Stimulated activated CD8-positive, alpha-beta memory T cell treated with anti-CD3 and anti-CD28 coated beads, Interleukin-7, amount 100 ng/mL, for 24 hours (primary cell): ENCODE measurements around the gene ZNF483.
"Not testable (repeated sequence)": the region's sequence is repeated elsewhere in the genome, so short reads cannot be mapped to it uniquely, and the experiment has no call there.

Experiments
- DNase-seq: peaks from one replicate; pipeline ENCODE4 v3.0.0-alpha.2; 2020; ENCODE audit warnings: low read depth

Gene ZNF483

DNA sequence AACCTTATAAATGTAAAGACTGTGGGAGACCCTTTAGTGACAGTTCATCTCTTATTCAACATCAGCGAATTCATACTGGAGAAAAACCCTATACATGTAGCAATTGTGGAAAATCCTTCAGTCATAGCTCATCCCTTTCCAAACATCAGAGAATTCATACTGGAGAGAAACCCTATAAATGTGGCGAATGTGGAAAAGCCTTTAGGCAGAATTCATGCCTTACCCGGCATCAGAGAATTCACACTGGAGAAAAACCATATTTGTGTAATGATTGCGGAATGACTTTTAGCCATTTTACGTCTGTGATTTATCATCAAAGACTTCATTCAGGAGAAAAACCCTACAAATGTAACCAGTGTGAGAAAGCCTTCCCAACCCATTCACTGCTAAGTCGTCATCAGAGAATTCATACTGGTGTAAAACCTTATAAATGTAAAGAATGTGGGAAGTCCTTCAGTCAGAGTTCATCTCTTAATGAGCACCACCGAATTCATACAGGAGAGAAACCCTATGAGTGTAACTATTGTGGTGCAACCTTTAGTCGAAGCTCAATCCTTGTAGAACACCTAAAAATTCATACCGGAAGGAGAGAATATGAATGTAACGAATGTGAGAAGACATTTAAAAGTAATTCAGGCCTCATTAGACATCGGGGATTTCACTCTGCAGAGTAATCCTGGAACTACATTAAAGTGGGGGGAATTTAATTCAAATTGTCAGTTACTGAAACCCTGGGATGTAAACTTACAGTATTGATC is 17.7 kb downstream of the ZNF483 start:
- DNase-seq = no peak

DNA sequence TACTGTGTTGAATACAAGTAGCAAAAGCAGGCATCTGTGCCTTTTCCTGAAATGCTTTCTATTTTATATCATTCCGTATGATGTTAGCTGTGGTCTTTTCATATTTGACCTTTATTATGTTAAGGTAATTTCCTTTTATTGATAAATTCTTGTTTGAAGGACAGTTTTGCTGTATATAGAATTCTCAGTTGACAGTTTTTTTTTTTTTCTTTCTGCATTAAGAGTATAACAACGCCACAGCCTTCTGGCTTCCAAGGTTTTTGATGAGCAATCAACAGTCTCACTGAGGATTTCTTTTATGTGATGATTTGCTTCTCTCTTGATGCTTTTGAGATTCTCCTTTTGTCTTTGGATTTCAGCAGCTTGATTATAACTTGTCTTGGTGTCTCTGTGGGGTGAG is 23.6 kb downstream of the ZNF483 start:
- DNase-seq = no peak

DNA sequence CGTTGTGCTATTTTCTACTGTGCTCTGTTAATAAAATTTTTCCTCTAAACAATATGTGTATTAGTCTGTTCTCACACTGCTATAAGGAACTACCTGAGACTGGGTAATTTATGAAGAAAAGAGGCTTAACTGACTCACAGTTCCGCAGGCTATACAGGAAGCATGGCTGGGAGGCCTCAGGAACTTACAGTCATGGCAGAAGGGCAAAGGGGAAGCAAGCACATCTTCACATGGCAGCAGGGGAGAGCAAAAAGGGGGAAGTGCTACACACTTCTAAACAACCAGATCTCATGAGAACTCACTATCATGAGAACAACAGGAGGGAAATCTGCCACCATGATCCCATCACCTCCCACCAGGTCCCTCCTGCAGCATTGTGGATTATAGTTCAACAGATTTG is 30.4 kb downstream of the ZNF483 start:
- not testable (repeated sequence) for DNase-seq

DNA sequence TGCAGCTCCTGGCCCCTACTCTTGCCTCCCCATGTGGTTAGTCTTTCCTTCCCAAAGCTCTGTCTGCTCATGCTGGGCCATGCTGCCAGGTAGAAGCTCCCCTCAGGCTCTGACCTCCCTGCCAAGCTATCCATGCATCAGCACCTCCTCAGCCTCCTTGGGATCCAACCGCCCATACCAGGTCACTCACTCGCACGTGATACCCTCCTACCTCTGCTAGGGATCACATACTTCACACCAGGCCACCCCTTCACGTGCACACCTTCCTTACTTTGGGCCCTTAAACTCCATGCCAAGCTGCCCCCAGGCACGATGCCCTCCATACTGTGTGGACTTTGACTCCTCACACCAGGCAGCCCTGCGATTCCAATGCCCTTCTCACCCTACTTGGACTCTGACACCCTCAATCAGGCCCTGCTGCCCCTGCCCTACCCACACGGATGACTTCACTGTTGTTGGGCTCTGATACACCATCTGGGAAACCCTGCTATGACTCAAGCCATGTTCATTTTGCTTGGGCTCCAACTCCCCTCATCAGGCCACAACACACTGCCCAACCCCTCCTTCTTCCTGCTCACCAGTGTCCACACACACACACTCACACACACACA is 34.1 kb downstream of the ZNF483 start:
- DNase-seq = no peak

DNA sequence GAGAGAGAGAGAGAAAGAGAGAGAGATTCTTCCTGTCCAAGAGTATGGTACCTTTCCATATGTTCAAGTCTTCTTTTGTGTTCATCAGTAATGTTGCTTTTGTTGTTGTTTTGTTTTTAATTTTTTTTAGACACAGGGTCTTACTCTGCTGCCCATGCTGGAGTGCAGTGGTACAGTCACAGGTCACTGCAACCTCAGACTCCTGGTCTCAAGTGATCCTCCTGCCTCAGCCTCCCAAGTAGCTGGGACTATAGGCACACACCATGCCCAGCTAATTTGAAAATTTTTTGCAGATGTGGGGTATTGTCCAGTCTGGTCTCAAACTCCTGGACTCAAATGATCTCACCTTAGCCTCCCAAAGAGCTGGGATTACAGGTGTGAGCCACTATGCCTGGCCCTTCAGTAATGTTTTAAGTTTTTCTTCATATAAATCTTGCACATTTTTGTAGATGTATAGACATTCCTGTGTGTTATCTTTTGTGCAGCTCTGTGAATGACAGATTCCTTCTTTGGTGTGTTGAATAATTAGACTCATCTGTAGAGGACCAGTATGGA is 36.3 kb downstream of the ZNF483 start:
- no peak for DNase-seq

DNA sequence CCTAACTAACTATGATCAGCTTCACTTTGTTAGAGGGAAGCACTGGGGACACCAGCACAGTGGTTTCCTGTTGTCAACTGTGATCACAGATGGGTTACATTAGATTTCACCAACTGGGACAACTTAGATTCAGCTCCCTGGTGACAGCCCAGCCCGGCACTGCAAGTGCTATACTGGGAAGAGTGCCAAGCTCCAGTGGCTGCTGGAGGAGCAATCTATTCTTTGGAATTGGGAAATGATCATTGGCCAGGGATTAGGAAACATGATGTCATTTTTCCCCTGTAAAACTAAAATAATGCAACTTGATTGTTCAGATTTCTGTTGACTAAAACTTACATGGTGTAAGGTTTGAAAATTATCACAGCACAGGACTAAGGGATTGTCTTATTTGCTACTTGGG is 41.3 kb downstream of the ZNF483 start:
- no peak for DNase-seq

DNA sequence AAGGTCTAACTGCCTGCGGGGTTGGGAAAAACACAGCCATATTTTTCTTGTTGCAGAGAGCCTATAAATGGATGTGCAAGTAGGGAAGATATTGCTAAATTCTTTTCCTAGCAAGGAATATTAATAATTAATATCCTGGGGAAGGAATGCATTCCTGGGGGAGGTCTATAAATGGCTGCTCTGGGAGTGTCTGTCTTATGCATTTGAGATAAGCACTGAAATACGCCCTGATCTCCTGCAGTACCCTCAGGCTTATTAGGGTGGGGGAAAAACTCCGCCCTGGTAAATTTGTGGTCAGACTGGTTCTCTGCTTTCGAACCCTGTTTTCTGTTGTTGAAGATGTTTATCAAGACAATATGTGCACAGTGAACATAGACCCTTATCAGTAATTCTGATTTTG is 43.1 kb downstream of the ZNF483 start:
- not testable (repeated sequence) for DNase-seq

DNA sequence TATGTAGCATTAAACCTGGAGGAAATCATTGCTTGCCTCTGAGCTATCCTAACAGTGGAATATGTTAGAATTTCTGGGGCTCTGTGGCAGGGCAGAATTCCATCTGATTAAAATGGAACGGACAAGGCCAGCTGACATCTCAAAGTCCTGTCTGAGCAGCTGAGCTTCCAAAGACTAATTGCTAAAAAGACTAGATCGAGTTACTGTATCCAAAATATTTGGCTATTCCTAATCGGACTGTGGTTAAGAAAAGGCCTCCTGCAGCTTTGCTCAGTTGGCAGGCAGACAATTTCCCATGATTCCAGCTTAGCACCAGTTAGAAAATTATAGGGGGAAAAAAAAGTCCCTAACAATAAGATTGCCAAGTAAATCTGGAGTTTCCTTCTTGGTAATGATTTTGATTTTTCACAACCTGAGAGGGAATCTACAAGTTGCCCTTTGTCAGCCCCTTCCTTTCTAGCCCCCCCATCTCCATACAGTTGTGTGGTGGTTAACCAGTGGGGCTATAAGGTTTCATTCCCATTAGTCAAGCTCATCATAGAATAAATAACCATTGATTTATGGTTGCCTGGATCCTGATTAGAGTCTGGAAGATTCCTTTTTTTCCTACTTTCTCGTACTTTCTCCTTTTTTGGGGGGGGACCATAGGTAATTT is 48.1 kb downstream of the ZNF483 start:
- no peak for DNase-seq

DNA sequence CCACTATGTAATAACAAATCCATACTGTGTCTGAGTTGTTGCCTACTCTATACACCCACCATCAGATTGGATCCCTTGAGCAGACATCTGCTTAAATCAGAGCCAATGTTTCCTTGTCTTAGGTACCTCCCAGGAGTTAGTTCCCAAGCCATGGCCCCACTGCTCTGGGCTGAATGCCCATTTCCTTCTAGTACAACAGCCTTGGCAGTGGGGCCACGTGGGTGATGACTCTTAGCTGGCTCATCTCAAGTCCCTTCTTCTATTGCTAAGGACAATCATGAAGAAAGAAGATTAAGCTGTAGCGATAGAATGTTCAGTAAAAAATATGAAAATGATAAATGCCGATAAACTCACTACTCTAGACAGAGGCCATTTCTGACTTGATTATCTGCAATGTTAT is 57.9 kb downstream of the ZNF483 start:
- DNase-seq = no peak

DNA sequence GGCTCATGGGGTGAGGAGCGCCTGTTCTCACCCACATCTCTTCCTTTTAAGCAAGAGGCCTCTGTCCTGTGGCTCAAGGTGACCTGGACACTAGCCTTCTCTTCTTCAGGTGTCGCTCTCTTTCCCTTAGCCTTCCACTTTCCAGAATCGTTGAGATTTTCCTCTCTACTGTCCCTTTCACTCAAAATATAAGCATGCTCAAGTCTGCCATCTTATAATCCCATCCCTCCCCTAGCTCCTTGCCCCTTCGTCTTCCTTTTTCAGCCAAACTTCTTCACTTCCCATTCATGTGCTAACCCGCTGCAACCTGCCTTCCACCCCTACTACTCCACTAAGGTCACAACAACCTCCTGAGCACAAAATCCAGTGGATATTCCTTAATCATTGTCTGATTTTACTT is 61.4 kb downstream of the ZNF483 start:
- DNase-seq = no peak

DNA sequence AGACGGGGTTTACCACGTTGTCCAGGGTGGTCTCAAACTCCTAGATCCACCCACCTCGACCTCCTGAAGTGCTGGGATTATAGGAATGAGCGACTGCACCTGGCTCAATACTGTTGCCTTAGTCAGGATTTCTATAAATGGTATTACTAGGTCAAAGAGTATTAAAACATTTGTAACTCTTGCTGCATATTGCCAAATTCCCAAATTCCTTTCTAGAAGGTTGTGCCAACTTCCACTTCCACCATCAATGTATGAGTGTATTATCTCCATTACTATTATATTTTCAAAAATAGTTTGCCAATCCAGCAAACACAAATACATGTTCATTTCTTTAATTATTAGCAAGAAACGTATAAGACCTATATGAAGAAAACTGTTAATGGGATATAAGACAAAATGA is 63.9 kb downstream of the ZNF483 start:
- no peak for DNase-seq

DNA sequence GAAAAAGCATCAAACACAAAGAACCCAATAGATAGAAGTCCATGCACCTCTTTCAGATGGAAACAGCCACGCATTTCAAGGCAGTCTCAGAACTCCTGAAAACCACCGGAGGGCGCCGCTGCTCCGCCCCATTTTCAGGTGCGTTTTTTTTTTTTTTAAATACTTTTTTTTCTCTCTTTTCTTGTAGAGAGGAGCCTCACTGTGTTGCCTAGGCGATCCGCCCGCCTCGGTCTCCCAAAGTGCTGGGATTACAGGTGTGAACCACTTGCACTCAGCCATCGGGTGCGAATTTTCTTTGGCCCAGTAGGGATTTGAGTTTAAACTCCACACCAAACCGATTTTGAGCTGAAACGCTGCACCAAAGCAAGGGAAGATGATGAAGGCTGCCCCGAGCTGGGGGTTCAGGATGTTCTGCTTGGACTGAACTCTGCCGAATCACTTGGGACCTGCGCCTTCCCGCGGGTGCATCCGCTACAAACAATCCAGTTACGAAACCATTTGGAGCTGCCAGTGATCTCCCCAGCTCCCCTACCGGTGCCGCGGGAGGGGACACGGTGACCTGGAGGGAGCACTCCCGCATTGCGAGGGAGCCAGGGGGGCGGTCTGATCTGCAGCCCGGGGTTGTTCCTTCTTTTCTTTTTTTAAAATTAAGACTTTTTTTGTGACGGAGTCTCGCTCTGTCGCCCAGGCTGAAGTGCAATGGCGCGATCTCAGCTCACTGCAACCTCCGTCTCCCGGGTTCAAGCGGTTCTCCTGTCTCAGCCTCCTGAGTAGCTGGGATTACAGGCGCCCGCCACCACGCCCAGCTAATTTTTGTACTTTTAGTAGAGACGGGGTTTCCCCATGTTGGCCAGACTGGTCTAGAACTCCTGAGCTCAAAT is 73.1 kb downstream of the ZNF483 start:
- no peak for DNase-seq

DNA sequence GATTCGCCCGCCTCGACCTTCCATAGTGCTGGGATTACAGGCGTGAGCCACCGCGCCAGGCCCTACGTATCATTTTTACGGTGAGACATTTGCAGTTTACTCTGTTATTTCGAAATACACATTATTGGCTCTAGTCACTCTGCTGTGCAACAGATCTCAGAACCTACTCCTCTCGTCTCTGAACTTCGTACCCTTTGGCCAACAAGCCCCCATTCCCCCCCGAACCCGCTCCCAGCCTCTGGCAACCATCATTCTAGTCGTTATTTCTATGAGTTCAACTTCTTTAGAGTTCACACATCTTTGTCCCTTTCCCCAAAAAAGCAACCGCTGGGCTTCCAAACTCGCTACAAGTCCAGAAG is 73.7 kb downstream of the ZNF483 start:
- no peak for DNase-seq

DNA sequence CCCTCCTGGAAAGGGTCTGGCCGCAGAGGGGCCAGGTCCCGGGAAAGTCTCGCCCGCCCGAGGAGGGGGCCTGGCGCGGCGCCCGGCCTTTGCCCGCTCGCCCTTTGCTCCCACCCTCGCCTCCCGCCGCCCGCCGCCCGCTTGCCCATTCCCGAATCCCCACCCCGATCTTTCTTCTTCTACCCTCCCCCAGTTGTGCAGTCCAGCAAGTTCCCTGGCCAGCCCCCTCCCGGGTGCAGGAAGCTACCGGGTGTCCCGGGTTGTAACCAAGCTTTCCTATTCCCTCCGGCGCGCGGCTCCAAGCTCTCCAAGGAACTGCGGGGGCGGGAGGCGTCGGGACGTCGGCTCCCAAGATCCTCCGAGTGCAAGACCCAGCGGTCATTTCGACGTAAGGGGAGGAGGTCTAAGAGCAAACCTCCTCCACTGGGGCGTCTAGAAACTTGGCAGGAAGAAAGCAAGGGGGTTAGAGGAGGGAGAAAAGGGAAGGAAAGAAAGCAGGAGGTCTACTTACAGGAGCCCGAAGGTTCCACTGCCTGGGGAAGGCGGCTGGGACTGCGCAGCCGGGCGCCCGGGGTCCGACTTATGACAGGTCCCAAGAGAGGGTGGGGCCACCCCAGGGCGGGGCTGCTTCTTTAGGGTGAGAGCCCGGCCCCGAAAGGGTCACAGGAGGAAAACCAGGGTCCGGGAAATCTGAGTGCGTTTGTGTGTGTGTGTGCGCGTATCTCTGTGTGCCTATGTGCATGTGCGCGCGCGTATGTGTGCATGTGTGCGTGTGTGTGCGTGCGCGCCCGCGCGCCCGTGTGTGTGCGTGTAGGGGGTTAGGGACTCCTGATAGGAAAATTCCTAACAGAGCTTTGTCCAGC is 74.3 kb downstream of the ZNF483 start, which contains the start of gene PTGR1:
PTGR1 (minus strand) TSS at position 556 of the 863 bp plus-strand sequence. CDS start 2,225 bp downstream, outside the sequence.
- no peak for DNase-seq

DNA sequence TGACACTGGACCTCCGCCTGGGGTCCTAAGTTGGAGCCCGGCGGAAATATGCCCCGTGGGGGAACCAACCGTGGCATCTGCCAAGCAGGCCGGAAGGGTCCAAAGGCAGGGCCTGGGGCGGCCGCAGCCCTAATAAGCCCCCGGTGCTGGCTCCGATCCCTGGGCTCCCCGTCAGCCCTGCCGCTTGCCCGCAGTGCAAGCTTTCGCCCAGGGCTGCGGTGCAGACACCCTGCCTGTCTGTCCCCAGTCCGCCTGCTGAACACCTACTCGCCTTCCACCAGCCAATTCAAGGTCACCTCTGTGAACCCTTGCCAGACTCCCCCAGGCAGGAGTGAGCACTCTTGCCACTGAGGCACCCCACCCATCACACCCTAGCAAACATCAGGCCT is 75.0 kb downstream of the ZNF483 start:
- DNase-seq = no peak

DNA sequence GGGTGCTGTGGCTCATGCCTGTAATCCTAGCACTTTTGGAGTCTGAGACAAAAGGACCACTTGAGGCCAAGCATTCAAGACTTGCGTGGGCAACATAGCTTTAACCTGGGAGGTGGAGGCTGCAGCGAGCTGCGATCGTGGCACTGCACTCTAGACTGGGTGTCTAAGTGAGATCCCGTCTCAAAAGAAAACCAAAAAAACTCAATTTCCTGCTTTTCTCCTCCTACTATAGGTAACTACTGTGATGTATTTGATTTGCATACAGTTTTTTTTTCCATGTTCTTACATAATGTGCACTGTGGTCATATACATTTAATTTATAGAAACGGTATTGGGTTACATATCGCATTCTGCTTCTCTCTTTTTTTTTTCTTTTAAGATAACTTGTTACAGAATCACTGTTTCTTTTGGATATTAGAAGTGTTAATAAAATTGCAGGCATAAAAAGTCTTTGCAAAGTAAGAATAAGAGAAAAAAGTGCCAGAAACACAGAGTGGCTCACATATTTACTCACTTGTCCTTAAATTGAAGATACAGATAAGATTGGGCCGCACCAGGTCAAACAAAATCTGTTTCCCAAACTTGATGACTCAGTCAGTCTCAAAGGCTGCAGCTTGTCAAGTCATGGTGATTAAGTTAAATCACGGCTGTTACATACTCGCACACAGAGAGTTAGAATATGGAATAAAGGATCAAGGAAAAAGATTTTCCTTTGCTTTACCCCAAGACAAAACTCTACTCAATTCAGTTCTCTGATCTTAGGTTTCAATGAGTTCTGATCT is 76.4 kb downstream of the ZNF483 start:
- DNase-seq = no peak

DNA sequence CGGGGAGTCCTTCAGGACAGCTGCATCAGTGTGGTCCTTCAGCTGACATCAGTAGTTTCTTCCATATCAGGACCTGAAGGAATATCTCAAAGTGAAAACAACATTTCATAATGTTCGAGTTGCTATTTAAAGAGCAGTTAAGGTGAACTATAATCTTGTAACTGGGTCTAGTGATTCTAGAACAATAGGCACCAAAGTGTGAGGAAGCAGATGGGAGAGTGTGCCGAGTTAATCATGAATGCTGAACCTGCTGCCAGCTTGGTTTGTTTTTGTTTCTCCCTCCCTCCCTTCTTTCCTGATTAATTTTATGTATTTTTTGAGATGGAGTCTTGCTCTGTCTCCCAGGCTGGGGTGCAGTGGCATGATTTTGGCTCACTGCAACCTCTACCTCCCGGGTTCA is 78.1 kb downstream of the ZNF483 start:
- DNase-seq = no peak

DNA sequence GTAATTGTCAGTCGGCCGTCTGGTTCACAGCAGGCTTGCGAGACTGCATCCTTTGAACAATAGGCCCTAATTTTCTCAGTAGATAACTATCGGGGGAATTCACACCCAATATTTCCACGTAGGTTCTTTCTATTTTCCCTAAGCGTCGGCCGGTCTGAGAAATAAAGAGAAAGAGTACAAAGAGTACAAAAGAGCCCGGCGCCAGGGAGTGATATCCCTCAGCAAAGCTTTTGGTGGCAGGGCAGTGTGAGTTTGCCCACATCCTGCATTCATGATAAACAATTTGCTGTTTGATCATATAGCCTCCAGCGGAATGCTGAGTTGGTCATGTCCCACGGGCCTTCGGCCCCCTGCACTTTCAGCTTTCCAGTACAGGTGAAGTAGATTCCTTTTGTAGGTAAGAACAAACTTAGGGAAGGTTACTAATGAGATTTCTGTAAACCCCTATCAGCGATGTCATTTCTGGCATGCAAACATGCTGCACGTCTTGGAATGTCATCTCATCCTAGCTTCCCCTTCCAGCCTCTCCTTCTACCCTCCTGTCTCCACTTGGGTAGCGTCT is 79.2 kb downstream of the ZNF483 start:
- DNase-seq = no peak

DNA sequence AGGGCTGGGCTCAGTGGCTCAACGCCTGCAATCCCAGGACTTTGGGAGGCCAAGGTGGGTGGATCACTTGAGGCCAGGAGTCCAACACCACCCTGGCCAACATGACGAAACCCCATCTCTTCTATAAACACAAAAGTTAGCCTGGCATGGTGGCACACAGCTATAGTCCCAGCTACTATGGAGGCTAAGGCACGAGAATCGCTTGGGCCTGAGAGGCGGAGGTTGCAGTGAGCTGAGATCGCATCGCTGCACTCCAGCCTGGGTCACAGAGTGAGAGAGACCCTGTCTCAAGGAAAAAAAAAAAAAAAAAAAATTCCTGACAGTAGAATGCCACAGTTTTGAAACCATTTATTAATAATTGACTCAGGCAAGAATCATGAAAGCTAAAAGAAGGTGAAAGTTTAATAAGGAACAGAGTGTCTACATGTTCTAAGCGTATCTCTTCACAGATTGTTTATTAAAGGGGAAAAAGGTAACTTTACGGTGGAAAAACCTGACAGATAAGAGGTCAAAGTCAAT is 80.1 kb downstream of the ZNF483 start:
- no peak for DNase-seq

DNA sequence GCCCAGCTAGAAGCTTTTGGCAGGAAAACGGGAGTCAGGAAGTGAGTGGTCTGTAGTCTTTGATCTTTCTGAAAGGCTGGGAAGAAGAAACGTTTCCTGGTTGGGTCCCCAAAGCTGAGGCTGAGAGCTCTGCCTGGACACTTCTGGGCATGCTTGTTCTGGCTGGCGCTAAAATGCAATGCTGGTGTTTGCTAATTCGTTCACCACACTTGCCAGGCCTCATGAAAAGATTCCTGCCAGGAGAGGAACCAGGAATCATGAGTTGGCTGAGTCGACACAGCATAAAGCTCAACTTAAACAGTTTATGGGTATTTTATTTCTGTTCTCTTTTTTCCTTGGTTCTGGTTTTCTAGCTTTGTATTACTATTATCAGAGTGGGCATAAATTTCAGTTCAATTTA is 85.2 kb downstream of the ZNF483 start:
- no peak for DNase-seq
